Esophagus muscularis mucosa (tissue), 3 donors: ENCODE results near the gene MRPS27.

Experiments
- CTCF ChIP-seq, 3 experiments: fragments of 200-600 bp in 2 of 3; fragments of 450-650 bp in 1 of 3; sonication (generic) in 2 of 3; IDR thresholded peaks; one replicate each; pipeline ENCODE4 v1.5.1; 2017 to 2019; ENCODE audit warnings: antibody characterized with exemption in 3 of 3, mild to moderate bottlenecking in 2 of 3, moderate library complexity in 1 of 3
- POLR2A ChIP-seq: fragments of 450-650 bp; IDR thresholded peaks from one replicate; pipeline ENCODE4 v1.6.1; 2017; ENCODE audit warnings: antibody characterized with exemption, moderate library complexity, mild to moderate bottlenecking, low read depth
- POLR2AphosphoS5 ChIP-seq, 2 donors: sonication (generic); formaldehyde crosslinking; IDR thresholded peaks; one replicate each; pipeline ENCODE4 v1.6.1; 2017; ENCODE audit warnings: antibody characterized with exemption in 2 of 2

- TF ChIP-seq CTCF (IDR thresholded peaks at IDR 0.05) (no peak), POLR2A (no peak), POLR2AphosphoS5 (IDR thresholded peaks at IDR 0.05) (no peak)
Observed at GRCh38 chr5:72184408-72184807, 135.6 kb downstream of the MRPS27 start.
